Measurements from ENCODE around the gene CACNG3. TPM values are rescaled to one million over a fixed set of nuclear protein-coding genes. Genes with fewer than 3 reads are reported as not detected.
"Not testable (repeated sequence)": the region's sequence is repeated elsewhere in the genome, so short reads cannot be mapped to it uniquely, and the experiment has no call there.

Gene CACNG3
- total RNA-seq (2014; rRNA removed) = not detected in 2 replicates
- polyA plus RNA-seq (2012) = not detected

DNA sequence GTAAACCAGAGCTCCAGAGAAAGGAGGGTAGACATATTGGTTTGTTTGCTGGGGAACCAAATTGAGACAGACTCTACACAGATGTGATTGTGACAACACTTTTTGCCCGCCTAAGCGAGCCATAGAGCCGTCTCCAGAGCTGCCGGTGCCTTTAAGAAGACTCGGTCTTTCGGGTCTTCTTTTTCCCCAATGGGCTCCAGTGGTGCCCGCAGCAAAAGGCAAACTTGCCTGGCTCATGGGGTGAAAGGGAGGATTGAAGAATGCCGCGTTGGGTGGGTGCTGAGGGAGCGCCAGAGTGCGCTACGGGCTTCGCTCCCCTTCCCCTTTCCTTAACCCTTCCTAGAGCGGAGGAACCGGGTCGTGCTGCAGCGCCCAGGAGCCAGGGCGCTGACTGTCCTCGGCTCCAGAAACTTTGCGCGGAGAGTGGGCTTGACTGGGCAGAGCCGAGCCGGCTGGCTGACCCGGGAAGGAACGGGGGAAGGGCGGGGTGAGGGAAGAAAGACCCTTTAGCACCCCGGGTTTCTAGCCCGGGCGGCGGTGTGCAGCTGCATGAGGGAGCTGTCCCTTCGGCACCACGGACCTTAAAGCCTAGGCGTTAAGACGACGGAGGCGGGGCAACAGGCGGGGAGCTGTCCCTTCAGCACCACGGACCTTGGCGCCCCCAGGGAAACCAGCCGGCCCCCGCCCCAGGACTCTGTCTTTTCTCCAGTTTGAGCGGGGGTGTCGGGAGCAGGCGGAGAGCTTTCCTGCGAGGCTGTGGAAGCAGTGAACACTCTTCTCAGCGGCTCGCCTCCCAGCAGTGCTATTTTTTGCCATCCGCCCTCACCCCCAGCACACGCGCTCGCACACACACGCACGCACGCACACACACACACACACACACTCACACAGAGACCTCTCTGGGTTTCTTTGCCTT is at the start of gene CACNG3:
CACNG3 (plus strand) TSS at position 880 of the 916 bp plus-strand sequence. CDS start 420 bp downstream, outside the sequence.
- DNase-seq (ENCODE audit: low read depth) = peak; percentile 2

DNA sequence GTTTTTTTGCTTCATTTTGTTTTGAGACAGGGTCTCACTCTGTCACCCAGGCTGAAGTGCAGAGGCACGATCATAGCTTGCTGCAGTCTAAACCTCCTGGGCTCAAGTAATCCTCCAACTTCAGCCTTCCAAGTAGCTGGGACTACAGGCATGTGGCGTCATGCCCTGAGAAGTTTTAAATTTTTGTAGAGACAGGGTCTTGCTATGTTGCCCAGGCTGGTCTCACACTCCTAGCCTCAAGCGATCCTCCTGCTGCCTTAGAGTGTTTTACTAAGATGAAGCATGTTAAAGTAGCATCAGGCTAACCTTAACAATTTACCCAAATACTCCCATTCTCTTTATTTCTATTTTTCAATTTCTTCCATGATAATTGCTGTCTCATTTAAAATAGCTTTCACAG is 49.2 kb upstream of the CACNG3 start:
- no peak for DNase-seq (ENCODE audit: low read depth)

- no peak for DNase-seq (ENCODE audit: low read depth)
Measured at GRCh38 chr16:24208710-24209109, 47.4 kb upstream of the CACNG3 start.

DNA sequence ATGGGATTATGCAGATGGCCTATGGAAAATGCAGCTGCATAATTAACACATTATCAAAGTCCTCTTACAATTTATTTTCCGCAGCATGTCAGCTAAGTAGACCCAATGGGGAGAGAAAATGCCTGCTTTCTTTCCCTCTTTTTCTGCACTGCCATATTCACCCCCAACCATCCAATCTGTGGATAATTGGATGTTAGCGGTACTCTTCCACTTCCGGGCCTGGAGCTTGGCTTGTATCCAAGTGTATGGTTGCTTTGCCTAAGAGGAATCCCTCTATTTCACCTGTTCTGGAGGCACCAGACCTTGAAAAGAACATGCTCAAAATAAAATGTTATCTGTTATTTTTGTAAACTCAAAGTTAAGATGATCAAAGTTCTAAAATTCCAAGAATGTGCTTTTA is 41.1 kb upstream of the CACNG3 start:
- DNase-seq (ENCODE audit: low read depth) = no peak

DNA sequence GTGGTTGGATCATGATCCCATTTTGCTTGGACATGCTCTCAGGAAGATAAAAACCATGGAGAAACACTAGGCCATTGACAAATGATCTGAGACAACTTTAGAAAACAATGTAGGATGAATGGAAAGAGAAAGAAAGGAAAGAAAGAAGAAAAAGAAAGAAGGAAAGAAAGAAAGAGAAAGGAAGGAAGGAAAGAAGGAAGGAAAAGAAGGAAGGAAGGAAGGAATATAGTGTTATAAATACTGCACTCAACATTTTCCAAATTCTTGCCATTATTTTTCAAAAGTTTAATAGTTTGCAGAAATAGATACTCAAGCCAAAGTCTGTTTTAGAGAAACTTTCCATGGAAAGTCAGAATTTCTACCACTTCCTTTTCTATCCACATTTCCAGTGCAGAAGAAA is 39.2 kb upstream of the CACNG3 start:
- DNase-seq (ENCODE audit: low read depth) = no peak

- DNase-seq (ENCODE audit: low read depth) = no peak
Measured at GRCh38 chr16:24217461-24217860, 38.7 kb upstream of the CACNG3 start.

DNA sequence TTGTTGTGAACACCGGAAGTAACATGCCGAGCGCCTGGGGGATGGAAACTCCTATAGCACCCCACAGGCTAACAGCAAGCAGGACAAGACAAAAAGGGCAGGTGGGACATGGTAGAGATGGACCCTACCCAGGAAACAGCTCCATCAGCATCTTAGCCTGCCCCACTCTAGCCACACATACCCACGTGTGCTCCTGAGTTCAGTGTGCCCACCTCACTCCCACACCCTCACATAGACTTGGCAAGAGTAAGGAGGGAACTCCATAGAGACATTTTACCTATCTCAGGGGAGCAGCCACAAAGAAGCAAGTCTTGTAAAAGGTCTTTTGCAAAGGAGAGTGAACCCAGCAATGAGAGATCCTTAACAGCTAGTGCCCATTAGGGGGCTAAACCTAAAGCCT is 37.8 kb upstream of the CACNG3 start:
- DNase-seq (ENCODE audit: low read depth) = no peak

- no peak for DNase-seq (ENCODE audit: low read depth)
Measured at GRCh38 chr16:24221219-24221618, 34.9 kb upstream of the CACNG3 start.

DNA sequence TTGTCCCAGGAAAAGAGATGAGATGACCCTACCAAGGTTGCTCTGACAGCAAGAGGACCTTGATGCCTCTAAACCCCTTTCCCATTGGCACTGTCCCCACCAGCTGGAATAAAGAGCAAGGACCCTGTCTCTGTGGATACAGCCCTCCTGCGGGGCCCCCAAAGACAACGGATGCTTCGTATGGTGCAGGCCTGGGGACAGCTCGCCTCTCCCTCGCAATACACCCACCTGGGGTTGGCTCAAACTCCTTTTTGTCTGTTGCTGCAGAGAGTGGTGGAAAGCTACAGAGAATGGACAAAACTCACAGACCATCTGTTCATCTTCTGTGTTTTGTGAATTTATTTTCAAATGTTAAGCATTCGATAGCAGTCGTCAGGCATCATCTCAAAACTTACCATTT is 27.6 kb upstream of the CACNG3 start:
- no peak for DNase-seq (ENCODE audit: low read depth)

- DNase-seq (ENCODE audit: low read depth) = no peak
Measured at GRCh38 chr16:24232936-24233335, 23.2 kb upstream of the CACNG3 start.

DNA sequence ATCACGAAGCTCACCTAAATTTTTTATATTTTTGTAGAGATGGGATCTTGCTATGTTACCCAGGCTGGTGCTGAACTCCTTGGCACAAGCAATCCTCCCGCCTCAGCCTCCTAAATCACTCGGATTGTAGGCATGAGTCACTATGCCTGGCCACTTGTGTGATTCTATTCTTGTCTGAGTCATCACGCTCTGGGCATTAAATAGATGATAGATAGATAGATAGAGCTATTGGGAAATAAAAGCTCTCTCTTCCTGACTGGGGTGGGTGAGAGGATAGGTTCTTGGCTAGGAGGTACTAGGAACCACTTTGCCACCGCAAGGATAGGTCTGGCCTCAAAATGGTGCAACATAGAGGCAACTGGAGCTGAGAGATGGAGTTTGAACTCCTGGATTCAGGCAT is 21.4 kb upstream of the CACNG3 start:
- DNase-seq (ENCODE audit: low read depth) = no peak

- DNase-seq (ENCODE audit: low read depth) = no peak
Measured at GRCh38 chr16:24235806-24236205, 20.3 kb upstream of the CACNG3 start.

DNA sequence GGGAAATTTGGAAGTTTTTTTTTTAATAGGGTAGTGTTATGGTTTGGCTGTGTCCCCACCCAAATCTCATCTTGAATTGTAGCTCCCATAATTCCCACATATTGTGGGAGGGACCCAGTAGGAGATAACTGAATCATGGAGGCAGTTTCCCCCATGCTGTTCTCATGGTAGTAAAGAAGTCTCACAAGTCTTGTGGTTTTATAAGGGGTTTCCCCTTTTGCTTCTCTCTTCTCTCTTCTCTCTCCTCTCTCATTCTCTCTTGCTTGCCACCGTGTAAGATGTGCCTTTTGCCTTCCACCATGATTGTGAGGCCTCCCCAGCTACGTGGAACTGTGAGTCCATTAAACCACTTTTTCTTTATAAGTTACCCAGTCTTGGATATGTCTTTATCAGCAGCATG is 17.3 kb upstream of the CACNG3 start:
- DNase-seq (ENCODE audit: low read depth) = not testable (repeated sequence)

DNA sequence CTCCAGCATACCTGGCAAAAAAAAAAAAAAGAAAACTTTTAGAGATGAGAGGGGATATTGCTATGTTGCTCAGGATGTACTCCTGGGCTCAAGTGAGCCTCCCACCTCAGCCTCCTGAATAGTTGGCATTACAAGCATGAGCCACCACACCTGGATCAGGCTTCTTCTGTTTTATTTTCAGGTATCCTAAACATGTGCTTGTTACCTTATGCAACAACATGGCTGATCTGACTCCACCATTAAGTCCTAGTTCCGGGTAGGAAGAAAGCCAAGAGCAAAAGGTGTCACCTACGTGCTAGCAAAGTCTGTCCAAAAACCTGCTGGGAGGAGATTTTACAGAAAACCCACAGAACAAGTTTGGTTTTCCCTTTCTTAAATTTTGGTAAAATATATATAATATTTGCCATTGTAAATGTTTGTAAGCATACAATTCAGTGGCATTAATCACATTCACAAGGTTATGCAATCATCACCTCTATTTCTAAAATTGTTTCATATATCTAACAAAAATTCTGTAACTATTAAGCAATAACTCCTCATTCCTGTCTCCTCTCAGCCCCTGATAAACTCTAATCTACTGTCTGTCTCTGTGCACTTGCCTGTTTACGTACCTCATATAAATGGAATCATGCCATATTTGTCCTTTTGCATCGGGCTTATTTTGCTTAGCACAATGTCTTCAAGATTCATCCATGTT is 9.1 kb upstream of the CACNG3 start:
- no peak for DNase-seq (ENCODE audit: low read depth)

DNA sequence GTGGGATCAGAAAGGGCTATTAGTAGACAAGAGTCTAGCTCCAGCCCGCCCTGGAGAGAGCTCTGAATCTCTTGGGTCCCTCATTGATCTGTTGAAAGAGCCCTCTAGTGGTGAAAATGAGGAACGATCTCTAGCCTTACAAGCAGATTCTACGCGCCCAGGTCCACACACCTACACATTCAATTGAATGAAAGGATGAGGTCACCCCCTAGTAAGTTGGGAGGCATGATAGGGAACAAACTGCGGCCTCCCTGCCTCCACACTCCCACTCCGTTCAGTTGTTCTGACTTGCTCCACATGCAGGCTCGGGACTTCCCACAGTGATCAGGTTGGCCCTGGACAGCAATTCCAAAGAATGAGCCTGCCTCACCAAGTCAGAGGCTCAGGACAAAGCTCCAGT is 2.9 kb upstream of the CACNG3 start:
- DNase-seq (ENCODE audit: low read depth) = peak; percentile 10

DNA sequence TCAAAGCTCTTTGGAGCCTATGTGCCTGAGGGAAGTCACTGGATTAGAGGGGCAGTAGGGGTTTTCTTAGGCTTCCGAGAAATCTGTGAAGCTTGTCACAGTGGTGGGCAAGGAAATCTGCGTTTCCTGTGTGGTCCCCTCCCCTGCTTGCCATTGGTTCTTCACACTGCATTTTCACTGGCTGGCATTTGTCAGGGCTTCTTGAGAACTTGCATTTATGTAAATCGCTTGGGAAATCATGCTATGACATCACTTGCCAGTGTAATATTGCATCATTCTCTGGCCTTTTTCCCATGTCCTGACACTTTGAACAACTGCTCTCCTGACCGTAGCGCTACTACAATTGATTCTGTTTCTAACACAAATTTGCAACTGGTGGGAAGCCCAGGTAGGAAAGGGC is 1.8 kb downstream of the CACNG3 start:
- no peak for DNase-seq (ENCODE audit: low read depth)

GRCh38 chr16:24258791-24259190 is 2.7 kb downstream of the CACNG3 start:
- no peak for DNase-seq (ENCODE audit: low read depth)

GRCh38 chr16:24262816-24263215 is 6.7 kb downstream of the CACNG3 start:
- DNase-seq (ENCODE audit: low read depth) = no peak

- no peak for DNase-seq (ENCODE audit: low read depth)
Measured at GRCh38 chr16:24270721-24271442, 14.7 kb downstream of the CACNG3 start.

GRCh38 chr16:24272379-24272778 is 16.2 kb downstream of the CACNG3 start:
- no peak for DNase-seq (ENCODE audit: low read depth)

DNA sequence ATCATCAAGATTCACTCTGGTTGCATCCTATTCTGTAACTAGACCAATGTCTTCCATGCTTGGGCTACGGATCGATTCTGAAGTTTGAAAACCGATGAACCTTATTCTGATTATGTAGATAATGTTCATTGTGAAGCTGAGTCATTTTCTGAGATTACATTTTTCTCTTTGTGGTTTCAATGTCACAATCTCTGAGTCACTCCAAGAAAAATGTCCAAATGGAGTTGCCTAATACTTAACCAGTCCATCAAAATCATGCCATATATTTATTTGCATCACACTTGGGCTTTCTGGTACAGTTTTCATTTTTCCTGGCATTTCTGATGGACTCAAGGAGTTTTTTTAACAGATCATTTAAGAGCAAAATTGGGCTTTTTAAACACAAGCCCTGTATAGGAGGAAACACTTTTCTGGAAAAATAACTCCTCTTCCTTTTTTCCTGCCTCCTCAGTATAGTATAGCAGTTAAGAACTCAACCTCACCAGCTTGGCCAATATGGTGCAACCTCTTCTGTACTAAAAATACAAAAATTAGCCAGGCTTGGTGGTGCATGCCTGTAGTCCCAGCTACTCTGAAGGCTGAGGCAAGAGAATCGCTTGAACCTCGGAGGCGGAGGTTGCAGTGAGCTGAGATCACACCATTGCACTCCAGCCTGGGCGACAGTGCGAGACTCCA is 17.5 kb downstream of the CACNG3 start:
- peak; percentile 15 for DNase-seq (ENCODE audit: low read depth)

GRCh38 chr16:24275413-24275812 is 19.3 kb downstream of the CACNG3 start:
- DNase-seq (ENCODE audit: low read depth) = no peak
